Measurements from ENCODE around the gene ZDHHC3.
"Not testable (repeated sequence)": the region's sequence is repeated elsewhere in the genome, so short reads cannot be mapped to it uniquely, and the experiment has no call there.

Gene ZDHHC3

DNA sequence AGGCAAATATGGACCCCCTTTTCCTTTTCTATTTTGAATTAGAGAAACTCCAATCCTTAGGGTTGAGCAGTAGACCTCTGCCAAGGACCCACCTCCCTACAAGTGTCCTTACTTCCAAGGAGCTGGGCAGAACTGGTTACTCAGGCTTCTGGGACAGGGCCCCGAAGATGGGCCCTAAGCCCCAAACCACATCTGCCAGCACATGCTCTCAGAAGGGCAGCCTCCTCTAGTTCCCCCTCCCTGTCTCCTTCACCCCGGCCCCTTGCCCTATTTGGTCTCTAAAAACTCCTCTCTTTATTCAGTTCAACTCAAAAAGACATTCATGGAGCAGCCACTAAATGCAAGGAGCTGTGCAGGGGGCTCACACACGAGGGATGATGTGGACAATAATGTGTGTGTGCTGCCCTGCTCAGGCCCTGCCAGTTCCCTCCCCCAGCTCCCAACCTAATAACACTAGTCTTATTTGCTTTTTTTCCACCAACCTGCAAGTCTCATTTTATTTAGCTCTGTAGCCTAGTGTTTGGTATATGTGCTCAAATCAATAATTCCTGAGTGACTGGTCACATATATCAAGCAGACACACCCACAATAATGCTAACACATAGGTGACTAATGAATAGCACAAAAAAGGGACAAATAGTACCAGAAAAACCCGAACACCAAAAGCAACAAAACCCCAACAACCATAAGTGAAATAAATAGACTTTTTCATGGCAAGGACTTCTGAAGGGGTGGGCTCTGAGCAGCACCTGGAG, 12.2 kb downstream of the ZDHHC3 start:
- no peak for DNase-seq

GRCh38 chr3:44962621-44963393, 13.2 kb downstream of the ZDHHC3 start:
- no peak for DNase-seq

DNA sequence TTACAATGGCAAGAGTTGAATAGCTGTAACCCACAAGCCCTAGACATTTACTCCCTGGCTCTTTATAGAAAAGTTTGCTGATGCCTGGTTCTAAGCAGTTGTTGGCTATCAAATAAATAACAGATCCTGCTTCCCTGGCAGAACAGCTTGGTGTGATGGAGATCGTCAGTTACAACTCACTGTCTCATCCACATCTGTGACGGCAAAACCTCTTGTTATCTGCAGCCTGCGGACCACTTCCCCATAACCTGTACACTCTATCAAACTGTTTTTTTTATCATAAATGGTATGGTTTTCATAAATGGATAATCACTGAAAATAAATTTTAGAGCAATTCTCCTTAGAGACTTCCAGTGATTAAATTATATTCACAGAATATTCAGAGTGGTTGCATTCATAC, 14.1 kb downstream of the ZDHHC3 start:
- DNase-seq: no peak

DNA sequence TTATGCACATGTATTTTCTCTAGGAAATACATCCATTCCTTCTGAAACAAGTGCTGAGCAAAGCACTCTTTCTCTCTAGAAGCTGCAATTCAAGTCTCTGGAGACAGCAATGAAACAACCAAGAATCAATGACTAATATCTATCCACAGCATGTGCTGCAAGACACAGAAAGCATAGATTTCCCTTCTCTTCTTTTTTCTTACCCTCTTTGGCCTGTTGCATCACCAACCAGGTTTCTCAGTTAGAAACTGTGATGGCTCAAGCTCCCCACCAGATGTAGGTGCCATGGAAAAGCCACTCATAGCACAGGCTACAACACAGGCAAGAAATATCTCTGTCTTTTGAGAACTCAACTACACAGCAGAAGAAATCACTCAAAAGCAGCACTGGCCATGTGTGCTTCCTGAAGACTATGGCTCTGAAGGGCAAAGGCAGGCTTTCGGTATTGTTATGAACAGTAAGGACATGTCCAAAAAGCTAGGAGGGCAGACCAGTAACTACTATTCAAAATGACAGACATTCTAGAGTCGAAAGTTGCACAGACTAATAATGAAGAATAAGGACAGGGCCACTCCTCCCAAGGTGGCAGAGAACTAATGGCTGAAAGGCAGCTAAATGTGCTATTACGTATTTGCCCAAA, 15.5 kb downstream of the ZDHHC3 start:
- DNase-seq: no peak

- DNase-seq: no peak
Measured at GRCh38 chr3:44958386-44958785, 17.6 kb downstream of the ZDHHC3 start.

- DNase-seq: no peak
Measured at GRCh38 chr3:44957986-44958385, 18.0 kb downstream of the ZDHHC3 start.

GRCh38 chr3:44955917-44956316, 20.1 kb downstream of the ZDHHC3 start:
- DNase-seq: no peak

DNA sequence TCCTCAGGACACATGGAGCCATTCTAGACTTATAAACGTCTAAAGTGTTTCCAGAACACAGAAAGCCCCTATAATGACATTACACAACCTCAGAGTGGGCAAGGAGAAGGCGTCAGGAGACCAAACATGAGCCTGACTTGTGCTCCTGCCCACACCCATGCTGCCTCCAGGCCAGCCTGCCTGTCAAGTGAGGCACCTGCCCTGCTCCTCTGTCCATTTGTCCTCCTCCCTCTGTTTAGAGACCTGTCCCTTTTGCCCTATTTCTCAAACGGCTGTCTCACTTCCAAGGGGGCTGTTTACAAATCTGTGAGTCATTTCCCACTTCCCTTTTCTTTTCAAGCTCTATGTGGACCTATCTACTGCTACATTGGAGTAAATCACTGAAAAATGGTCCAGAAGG, 21.0 kb downstream of the ZDHHC3 start:
- no peak for DNase-seq

DNA sequence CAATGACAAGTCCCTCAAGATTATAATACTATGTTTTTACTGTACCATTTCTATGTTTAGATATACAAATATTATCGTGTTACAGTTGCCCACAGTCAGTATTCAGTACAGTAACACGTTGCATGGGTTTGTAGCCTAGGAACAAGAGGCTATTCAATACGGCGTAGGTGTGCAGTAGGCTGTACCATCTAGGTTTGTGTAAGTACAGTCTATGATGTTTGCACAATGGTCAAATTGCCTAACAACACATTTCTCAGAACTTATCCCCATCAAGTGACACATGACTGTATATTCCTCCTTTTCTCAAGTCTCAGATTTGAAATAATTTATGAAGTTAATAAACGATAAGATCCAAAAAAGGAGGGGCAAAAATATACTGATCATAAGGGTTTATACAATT, 21.7 kb downstream of the ZDHHC3 start:
- no peak for DNase-seq

GRCh38 chr3:44952689-44953088, 23.3 kb downstream of the ZDHHC3 start:
- DNase-seq: no peak

- DNase-seq: no peak
Measured at GRCh38 chr3:44950275-44950734, 25.7 kb downstream of the ZDHHC3 start.

GRCh38 chr3:44949770-44950169, 26.2 kb downstream of the ZDHHC3 start:
- DNase-seq: not testable (repeated sequence)

GRCh38 chr3:44948239-44948638, 27.7 kb downstream of the ZDHHC3 start:
- DNase-seq: no peak

DNA sequence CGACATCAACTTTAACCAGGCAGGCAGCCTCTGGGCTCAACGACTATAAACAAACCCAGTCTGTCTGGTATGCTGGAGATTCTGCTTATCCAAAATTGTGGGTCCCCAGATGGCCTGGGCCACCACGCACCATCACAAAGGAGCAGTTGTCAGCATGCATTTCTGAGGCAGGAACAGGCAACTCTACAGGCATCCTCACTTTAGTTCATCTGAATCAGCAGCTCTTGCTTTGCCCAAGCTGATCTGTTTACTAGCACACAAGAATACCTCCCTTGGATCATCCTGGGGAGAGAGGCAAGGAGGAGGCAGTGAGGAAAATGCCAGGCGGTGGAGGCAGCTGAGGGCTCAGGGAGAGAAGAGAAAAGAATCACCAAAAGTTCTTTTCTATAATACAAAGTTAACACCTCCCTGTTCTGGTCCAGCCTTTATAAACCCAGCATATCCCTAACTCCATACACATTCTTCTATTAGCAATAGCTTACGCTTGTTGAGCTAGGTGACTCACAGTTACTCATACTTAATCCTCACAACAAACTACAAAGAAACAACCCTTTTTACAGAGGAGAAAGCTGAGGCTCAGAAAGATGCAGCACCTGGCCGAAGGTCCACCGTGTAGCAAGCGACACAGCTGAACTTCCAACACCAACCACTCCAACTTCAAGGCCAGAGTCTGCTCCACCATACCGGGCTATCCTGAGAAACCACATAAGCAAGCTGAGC, 33.6 kb downstream of the ZDHHC3 start:
- no peak for DNase-seq

GRCh38 chr3:44939581-44940036, 36.4 kb downstream of the ZDHHC3 start:
- DNase-seq: no peak

- no peak for DNase-seq
Measured at GRCh38 chr3:44932986-44933944, 42.7 kb downstream of the ZDHHC3 start.

GRCh38 chr3:44932271-44932670, 43.7 kb downstream of the ZDHHC3 start:
- no peak for DNase-seq

- no peak for DNase-seq
Measured at GRCh38 chr3:44931791-44932190, 44.2 kb downstream of the ZDHHC3 start.

DNA sequence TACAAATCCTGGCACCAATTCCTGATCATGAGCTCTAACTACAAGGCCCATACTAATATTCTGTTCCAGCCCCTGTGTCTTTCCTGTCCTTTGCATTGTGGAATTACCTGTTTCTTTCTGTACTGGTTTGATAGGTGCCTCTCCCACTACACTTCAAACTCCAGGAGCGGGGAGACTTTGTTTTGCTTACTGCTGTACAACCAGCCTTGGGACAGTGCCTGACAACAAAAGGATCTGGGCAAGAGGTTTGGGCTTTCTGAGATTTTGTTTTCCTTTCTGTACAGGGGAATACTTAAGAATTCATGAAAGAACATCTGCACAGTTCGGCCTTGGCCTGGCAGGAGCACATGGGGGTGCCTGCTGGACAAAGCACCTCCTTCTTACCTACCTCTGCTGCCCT, 45.1 kb downstream of the ZDHHC3 start:
- no peak for DNase-seq

GRCh38 chr3:44929782-44930181, 46.2 kb downstream of the ZDHHC3 start:
- DNase-seq: no peak

DNA sequence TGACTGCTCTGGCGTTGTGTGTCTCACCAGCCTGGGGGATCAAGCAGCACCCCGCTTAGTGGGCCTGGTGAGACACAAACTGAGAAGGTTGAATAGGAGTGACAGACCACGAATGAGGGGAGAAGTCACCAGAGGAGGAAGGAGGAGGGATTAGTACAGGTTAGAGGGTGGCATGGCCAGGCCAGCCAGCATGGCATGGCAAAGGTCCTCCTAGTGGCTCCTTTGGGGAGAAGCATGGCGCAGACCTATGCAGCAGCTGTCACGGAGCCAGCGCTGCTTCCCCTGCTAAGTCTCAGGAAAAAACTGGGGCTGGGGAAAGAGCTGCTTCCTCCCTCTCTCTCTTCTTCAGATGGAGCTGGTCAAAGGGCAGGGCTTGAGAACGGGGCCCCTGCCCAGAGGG, 48.6 kb downstream of the ZDHHC3 start:
- DNase-seq: no peak

DNA sequence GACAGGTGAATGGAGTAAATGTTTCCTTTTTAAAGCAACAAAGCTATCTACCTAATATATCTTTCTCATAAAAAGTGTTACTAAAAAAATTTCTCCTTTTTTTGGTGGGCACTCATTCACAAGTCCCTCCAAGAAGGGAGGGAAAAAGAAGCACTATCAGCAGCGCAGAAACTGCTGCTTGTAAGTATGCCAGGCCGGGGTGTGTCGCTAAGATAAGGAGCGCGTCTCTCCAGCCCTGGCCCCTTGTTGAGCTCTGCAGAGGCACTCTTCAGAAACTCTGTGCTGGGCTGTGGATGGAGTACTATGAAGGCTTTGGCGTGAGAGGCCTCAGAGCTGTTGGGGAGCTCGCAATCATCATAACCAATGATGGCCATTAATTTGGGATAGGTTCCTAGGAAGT, 49.1 kb downstream of the ZDHHC3 start:
- DNase-seq: no peak

Data from femur (tissue), 1 donor.